Measurements from ENCODE around the gene MYORG.
"Not testable (repeated sequence)": the region's sequence is repeated elsewhere in the genome, so short reads cannot be mapped to it uniquely, and the experiment has no call there.

MYORG gene

DNA sequence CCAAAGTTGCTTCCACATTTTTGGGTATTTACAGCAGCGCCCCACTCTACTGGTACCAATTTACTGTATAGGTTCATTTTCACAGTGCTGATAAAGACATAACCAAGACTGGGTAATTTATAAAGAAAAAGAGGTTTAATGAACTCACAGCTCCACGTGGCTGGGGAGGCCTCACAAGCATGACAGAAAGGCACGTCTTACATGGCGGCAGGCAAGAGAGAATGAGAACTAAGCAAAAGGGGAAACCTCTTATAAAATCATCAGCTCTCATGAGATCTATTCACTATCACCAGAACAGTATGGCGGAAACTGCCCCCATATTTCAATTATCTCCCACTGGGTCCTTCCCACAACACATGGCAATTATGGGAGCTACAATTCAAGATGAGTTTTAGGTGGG is 7.9 kb downstream of the MYORG start:
- not testable (repeated sequence) for DNase-seq (ENCODE audit: low read depth in 2 of 2)

- DNase-seq (ENCODE audit: low read depth in 2 of 2): not testable (repeated sequence)
Observed at GRCh38 chr9:34367751-34368410, 8.8 kb downstream of the MYORG start.

DNA sequence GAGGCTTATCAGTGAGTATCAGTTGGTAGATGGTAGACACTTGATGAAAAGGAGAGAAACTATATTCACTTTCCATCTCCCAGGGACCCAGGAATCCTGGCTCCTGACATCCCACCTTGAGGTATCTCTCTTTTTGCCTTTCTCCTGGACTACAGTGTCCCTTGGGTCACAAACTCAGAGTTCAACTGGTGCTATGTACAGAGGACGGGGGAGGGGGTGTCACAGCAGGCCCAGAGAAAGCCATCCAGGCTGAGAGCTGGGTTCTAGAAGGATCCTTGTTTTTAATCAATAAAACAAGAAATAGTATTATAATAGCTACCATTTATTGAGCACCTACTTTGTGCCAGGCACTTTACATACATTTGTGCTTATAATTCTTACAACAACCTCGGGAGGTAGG is 10.3 kb downstream of the MYORG start:
- DNase-seq (ENCODE audit: low read depth in 2 of 2): no peak

GRCh38 chr9:34365282-34365681 is 11.4 kb downstream of the MYORG start:
- DNase-seq (ENCODE audit: low read depth in 2 of 2): no peak

- no peak for DNase-seq (ENCODE audit: low read depth in 2 of 2)
Observed at GRCh38 chr9:34363619-34364351, 12.9 kb downstream of the MYORG start.

DNA sequence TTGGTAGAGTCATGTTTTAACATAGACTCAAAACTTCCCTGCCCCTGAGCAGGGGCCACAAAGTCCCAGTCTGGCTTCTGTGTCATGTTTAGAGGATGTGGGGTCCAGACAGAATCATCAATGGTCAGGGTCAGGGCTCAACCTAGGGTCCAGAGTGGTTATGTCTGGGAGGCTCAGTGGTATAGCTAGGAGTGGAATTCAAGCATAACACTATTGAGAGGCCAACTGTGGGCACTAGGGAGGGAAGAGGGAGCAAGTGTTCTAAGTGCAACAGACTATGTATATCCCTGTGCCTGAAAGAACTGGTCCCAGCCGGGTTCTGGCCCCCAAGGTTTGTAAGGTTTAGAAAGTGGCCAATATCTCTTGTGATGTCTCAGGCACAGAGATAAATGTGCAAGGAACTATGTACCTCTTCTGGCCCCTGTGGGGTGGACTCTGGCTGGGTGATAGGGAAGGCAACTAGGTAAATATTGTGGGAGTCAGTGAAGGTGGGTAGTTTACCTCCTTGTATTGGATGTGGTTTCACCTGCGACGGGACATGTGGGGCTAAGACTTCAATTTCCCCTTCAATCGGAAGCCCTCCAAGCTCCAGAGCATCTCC is 14.0 kb downstream of the MYORG start:
- DNase-seq (ENCODE audit: low read depth in 2 of 2): no peak

- not testable (repeated sequence) for DNase-seq (ENCODE audit: low read depth in 2 of 2)
Observed at GRCh38 chr9:34352957-34353356, 23.7 kb downstream of the MYORG start.

GRCh38 chr9:34352122-34352652 is 24.5 kb downstream of the MYORG start:
- not testable (repeated sequence) for DNase-seq (ENCODE audit: low read depth in 2 of 2)

GRCh38 chr9:34349324-34349723 is 27.4 kb downstream of the MYORG start:
- DNase-seq (ENCODE audit: low read depth in 2 of 2): no peak

DNA sequence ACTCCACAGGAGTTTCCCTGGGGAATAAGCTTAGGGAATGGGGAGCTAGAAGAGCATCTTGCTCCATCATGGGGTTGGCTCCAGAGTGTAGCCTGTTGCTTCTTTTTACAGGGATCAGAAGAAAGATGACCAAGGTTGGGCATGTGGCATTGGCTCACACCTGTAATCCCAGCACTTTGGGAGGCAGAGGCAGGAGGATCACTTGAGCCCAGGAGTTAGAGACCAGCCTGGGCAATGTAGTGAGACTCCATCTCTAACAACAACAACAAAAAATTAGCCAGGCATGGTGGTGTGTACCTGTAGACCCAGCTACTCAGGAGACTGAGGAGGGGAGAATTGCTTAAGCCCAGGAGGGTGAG is 28.9 kb downstream of the MYORG start:
- DNase-seq (ENCODE audit: low read depth in 2 of 2): no peak

- no peak for DNase-seq (ENCODE audit: low read depth in 2 of 2)
Observed at GRCh38 chr9:34346873-34347799, 29.6 kb downstream of the MYORG start.

GRCh38 chr9:34343605-34344004 is 33.1 kb downstream of the MYORG start:
- DNase-seq (ENCODE audit: low read depth in 2 of 2): no peak

GRCh38 chr9:34343090-34343489 is 33.6 kb downstream of the MYORG start:
- no peak for DNase-seq (ENCODE audit: low read depth in 2 of 2)

GRCh38 chr9:34341659-34342295 is 34.9 kb downstream of the MYORG start:
- no peak for DNase-seq (ENCODE audit: low read depth in 2 of 2)

GRCh38 chr9:34338665-34339385 is 37.9 kb downstream of the MYORG start:
- no peak for DNase-seq (ENCODE audit: low read depth in 2 of 2)

DNA sequence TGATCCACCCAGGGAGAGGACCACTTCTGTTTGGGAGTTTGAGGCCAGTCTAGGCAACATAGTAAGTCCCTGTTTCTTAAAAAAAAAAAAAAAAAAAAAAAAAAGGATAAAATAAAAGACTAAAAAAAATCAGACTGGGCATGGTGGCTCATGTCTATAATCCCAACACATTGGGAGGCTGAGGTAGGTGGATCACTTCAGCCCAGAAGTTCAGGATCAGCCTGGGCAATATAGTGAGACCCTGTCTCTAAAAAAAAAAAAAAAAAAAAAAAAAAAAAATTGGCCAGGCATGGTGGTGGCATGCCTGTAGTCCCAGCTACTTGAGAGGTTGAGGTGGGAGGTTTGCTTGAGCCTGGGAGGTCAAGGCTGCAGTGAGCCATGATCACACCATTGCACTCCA is 38.6 kb downstream of the MYORG start:
- DNase-seq (ENCODE audit: low read depth in 2 of 2): not testable (repeated sequence)

DNA sequence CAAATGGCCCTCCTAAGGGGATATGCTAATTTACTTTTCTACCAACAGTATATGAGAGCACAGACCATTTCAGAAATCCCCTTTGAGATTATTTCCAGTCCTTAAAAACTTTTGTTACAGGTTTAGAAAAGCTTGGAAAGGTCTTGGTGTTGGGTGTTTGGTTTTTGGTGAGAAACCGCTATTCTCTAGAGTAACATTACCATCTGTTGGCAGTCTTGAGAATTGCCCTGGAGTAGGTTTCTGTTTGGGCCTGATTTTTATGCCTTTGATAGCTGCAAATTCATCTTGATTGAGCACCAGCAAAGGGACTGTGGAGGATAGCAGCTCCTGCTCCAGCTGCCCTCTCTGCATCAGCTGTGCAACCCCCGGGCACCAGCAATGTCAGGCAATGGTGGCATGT is 39.3 kb downstream of the MYORG start:
- DNase-seq (ENCODE audit: low read depth in 2 of 2): no peak

- DNase-seq (ENCODE audit: low read depth in 2 of 2): no peak
Observed at GRCh38 chr9:34335376-34335775, 41.3 kb downstream of the MYORG start.

DNA sequence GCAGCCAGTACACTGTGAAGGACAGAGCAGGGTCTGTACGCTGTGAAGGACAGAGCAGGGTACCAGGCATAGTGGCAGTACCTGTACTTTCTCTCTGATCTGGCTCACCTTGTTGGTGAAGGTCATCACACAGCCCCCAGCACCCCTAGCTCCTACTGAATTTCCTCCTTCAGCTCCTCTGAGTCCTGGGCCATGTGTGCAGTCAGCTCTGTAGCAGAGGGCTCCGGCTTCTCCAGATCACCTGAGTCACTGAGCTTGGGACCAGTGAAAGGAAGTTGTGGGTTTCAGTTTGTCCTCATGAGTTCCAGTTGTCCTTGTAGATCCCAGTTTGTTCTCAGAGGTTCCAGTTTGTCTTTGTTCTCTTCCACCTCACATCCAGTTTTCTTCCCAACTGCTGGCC is 41.8 kb downstream of the MYORG start:
- no peak for DNase-seq (ENCODE audit: low read depth in 2 of 2)

DNA sequence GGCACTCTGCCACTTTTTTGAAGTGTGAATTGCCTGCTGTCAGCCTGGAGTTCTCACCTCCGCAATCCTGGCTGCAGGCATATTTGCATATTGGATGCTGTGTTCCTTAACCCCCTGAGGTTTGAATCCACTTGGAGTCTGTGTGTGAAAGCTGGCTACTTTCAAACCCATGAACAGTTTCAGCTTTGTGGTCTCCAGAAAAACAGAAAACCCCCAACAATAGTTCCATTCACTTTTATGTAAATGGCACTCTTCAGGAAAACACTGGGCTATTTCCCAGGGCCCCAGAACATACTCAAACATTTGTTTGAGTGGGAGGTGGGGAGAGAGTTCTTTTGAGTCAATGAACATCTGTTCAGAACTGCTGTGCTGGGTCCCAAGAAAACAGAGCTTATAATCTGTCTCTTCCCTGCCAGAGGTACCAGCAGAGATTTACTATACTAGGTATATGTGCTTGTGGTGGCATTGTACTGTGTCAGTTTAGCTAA is 42.3 kb downstream of the MYORG start:
- DNase-seq (ENCODE audit: low read depth in 2 of 2): no peak

All from activated CD8-positive, alpha-beta memory T cell treated with anti-CD3 and anti-CD28 coated beads for 4 hours (primary cell).